Stimulated activated CD4-positive, alpha-beta T cell treated with anti-CD3 and anti-CD28 coated beads, Interleukin-12 subunit alpha, Interleukin-12 subunit beta, amount 100 ng/mL, for 48 hours (primary cell): ENCODE measurements around the gene RGS6.

Experiments
- DNase-seq, 3 donors: peaks; one replicate each; pipeline ENCODE4 v3.0.0-alpha.2; 2020; ENCODE audit warnings: low read depth in 2 of 3, low spot score in 1 of 3

Gene RGS6

DNA sequence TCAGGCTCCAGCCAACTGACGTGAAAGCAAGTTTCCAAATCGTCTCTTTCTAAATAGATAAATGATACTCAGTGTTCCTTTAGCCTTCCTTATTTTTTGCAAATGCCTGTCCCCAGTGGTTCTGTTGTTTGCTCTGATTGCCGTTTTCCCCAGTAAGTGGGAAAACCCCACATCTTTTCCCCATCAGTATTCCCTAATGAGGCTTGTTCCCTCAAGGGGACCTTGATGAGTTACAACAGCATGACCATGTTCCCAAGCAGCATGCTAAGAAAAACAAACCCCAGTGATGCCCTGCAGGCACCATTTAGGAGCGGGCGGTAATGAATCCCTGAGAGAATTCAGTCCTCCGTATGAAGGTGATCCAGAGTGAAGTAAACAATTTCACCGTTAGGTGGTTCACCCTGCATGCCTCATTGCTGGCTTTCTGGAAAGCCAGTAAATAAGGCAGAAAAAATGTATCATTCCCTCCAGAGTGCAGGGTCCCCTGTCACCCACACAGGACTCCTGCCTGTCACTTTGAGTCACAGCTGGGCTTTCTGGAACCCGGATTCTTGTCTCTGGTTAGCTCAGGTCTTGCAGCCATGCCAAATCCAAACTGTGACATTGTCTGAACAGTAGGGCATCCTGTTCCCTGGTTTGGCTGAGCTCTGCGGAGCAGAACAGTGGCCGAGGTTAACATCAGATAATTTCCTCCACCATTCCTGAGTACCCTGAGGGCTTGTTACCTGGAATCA lies 222.6 kb downstream of the RGS6 start:
- peak in 1 of 3 donors; percentile 3 for DNase-seq

DNA sequence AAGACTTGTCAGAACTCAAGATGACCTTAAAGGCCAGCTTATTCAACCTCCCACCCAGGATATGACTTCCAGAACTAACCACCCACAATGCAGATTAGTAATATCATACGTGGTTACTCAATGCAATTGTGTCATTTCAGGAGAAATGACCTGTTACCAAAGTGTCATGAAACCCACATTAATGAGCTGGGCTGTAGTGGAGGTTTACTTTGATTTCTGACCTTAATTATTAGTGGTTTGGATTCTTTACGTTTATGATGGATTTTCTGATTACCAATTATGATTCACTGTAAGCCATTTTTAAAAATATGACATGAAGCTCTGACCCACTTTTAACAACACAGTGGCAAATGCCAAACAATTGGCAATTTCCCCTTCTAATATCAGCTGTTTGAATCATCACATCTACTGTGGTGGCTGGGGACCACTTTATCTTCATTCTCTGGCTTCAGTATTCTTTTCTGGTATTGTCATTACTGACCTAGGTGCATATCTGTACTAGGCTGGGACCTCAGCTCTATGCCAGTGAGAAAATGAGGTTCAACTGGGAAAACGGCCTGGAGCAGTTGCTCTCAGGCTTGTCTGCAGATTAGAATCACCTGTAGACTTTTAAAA lies 223.3 kb downstream of the RGS6 start:
- DNase-seq, result no peak

GRCh38 chr14:72164420-72165228 lies 232.4 kb downstream of the RGS6 start:
- DNase-seq, result no peak

DNA sequence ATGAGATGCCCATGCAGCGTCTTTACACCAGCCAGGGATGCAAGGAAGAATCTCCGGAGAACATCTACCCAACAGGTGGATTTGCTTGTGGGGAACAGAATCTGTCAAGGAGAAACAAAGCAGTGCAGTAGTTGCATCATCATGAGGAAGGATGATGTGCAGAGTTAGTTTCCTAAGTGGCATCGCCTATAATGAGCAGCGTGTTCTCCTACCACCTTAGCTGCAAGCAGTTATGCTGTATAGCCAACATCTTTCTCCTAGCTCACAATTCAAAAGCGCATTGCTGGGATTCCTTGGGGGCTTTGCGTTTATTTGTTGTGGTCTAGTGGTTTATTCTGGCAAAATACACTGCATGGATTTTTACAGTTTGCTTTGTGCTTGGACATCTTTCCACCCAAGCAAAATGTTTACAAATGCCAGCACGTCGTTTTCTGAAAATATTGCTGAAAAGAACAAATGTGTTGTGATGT lies 233.0 kb downstream of the RGS6 start:
- DNase-seq, result no peak

DNA sequence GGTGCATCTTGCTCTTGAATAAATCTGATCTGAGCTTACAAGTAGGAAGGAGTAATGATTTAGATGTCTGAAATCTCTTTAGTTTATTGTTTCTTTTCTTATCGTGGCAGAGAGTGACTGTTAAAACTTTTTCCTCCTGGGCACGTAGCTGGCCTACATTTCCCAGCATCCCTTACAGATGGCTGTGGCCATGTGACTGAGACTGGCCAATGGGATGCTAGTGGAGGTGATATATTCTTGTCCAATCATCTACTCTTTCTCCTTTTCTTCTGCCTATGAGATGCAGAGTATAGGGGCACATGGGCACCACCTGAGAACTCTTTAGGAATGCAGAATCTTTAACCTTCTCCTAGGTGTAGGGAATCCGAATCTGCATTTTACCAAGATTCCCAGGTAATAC lies 237.3 kb downstream of the RGS6 start:
- no peak for DNase-seq

- no peak for DNase-seq
Observed at GRCh38 chr14:72172049-72172448, 239.8 kb downstream of the RGS6 start.

GRCh38 chr14:72172597-72172996 lies 240.4 kb downstream of the RGS6 start:
- DNase-seq, result no peak

DNA sequence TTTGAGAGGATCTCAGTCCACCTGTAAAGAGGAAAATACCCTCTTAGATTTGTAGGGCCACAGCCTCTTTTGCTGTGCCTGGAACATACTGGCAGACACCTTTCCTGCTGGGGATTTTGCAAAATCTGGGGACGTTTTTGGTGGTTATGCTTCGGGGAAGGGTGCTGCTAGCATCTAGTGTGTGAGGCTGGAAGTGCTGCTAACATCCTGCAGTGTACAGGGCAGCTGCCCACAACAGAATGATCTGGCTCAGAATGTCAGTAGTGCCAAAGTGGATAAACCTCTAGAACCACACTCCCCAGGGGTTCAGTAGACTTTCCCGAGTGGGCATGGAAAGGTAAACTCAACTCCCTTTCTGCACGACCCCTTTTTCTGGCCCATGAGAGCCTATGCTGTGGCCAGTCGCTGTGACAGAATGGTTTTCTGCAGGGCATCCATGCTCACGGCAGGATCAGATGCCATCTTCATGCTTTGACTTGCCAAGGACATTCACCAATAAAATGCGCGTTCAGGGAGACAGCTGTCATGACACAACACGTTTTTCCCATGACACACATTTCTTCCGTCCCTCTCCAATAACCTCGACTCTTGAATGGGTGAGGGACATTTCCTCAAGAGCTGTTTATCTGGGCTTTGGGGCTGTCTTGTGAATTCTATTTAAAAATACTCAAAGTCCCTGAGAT lies 240.9 kb downstream of the RGS6 start:
- no peak for DNase-seq

GRCh38 chr14:72177251-72177650 lies 245.0 kb downstream of the RGS6 start:
- no peak for DNase-seq

DNA sequence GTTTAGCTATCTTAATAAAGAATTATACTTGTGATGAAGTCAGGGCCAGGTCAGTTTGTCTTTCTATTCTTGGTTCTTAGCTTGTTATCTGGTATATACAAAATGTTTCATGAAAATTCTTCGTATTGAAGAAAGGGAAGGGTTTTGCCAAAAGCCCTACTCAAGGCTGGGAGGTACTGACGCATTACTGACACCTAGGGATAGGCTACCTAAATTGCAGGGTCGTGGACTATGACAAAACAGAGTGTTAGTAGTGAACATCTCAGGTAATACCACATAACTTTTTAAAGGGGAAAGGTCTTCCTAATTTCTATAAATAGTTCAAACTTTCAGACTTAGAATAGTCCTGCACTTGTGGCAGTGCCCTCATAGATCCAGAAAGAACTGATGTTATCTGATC lies 246.3 kb downstream of the RGS6 start:
- DNase-seq, result no peak

DNA sequence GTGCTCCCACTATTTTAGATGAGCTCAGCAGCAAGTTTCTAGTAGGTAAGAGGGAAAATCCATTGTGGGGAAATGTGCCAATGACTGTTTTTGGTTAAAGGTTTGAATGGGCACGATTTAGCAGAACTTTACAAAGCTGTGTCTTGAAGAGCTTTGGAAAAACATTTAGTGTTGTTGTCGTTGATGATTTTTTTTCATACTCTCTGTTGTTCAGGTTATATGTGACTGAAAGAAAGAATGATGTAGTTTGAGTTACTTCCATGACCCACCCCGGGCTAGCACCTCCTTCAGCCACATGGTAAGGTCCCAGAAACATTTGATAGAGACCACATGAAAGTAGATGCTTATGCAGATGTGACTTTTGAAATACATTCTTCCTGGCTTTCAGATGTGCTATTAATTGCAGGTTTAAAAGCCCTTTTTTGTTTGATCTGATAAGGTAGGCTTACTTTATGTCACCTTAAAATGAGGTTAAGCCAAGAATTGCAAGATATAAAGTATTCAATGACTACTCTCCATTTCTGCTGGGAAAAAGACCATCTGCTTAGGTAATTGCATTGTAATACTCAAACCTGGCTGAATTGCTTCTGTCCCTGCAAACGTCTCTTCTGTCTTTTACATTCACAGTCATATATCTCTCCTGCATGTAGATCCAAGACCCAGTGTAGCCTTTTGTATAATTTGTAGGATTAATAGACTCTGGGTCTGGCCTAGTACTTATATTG lies 250.6 kb downstream of the RGS6 start:
- no peak for DNase-seq

- DNase-seq, result no peak
Observed at GRCh38 chr14:72183631-72184030, 251.4 kb downstream of the RGS6 start.

DNA sequence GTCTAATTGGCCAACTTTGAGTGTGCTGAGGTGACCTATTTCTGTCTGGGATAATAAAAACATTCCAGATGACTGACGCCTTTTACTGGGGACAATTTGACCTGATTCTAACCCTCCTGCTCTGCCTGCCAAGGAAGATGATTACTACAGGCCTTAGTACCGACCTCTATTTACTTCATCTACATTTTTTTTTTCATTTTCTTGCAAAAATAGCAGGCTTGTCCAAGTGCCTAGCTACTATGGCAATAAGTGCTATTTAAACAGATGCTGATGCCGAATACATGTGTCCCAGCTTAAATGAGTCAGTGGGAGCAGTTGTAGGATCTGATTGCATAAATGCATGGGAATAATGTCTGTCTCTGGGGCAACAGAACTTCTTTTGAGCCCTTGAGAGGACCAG lies 254.3 kb downstream of the RGS6 start:
- no peak for DNase-seq

- DNase-seq, result no peak
Observed at GRCh38 chr14:72196237-72197015, 264.2 kb downstream of the RGS6 start.

DNA sequence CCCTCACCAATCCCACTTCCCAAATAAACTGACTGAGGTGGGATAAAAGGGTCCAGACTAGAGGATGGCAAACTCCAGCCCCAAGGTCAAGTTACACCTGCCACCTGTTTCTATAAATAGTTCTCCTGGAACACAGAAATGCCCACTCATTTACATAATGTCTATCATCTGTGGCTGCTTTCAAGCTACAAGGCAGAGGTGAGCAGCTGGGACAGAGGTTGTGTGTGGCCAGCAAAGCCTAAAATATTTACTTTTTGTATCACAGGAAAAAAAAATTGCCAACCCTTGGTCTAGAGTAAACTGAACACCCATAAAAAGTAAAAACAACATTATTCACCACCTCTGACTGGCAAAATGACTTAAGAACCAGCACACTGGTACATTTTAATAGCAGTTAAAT lies 269.4 kb downstream of the RGS6 start:
- no peak for DNase-seq

GRCh38 chr14:72213424-72213823 lies 281.2 kb downstream of the RGS6 start:
- no peak for DNase-seq

DNA sequence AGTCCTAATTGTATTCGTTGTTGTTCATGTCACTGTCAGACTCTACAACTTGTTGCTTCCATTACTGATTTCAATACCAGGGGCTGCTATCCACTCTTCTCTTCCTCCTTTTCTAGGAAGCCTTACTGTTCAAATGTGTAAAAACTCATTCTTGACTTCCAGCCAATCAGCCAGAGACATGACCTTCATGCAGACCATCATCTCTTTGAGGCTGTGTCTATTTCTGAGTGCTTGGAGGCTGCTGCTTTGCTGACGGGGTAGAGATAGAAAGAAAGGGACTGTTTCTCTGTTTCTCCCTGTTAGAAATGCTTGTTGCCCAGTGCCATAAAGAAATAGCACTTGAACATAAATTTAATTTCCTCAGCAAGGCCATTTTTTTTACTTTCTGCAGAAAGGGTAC lies 282.9 kb downstream of the RGS6 start:
- no peak for DNase-seq

DNA sequence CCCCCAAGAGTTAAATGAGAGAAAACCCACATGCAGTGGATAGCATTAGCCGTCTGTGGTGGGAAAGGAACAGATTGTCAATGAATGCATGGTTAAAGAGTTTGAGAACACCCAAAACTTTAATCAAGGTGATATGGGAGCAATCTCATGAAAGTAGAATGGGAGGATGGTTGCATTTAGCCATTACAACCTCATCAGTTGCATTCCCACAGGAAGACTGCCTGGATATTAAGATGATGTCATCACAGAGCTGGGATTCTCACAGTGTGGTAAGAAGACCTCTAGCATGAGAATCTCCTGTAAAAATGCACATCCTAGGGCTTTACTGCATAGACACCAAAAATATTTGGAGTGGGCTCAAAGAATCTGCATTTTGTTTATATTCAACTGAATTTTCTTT lies 284.9 kb downstream of the RGS6 start:
- DNase-seq, result no peak

DNA sequence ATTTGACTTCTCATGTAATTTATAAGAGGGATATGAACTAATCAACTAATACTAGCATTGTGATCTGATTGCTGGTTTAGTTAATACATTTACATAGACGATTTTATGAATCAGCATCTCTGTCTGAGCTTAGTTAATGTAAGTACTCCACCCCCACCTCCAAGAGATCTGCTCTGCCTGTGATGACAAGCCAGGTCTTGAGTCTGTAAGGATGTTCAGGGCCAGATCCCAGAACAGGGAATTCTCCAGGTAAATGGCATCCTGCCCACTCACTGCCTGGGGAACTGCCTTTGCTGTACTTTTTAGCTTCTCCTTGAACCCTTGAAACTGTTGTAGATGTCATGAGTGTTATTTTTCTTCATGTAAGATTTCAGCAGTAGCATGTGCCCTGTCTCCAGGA lies 289.8 kb downstream of the RGS6 start:
- DNase-seq, result no peak

GRCh38 chr14:72236629-72237028 lies 304.4 kb downstream of the RGS6 start:
- DNase-seq, result no peak
